Stomach smooth muscle (tissue), 2 donors: ENCODE data around the gene CRYBA2.

ENCODE experiments used
- H3K27ac ChIP-seq: one replicate; pipeline ENCODE4 v1.7.0; 2013; ENCODE audit warnings: mild to moderate bottlenecking, low read length, inconsistent platforms
- H3K27me3 ChIP-seq, 2 donors: one replicate each; pipeline ENCODE4 v1.7.0; 2013; ENCODE audit warnings: low read length in 2 of 2; ENCODE audit not compliant: insufficient read depth in 2 of 2, control insufficient read depth in 1 of 2
- H3K36me3 ChIP-seq, 2 donors: one replicate each; pipeline ENCODE4 v1.7.0; 2013; ENCODE audit warnings: low read length in 2 of 2; ENCODE audit not compliant: control insufficient read depth in 2 of 2, insufficient read depth in 2 of 2
- H3K4me1 ChIP-seq: one replicate; pipeline ENCODE4 v1.7.0; 2013; ENCODE audit warnings: low read length; ENCODE audit not compliant: control insufficient read depth, insufficient read depth
- H3K4me3 ChIP-seq, 2 donors: one replicate each; pipeline ENCODE4 v1.7.0; 2013; ENCODE audit warnings: low read length in 2 of 2
- H3K9ac ChIP-seq, 2 donors: one replicate each; pipeline ENCODE4 v1.7.0; 2013; ENCODE audit warnings: low read length in 2 of 2, mild to moderate bottlenecking in 1 of 2
- H3K9me3 ChIP-seq, 2 donors: one replicate each; pipeline ENCODE4 v1.7.0; 2013; ENCODE audit warnings: low read length in 2 of 2; ENCODE audit not compliant: control insufficient read depth in 2 of 2
- donor health status: healthy.
- donor health status: Pancreatic carcinoma.

Gene CRYBA2

DNA sequence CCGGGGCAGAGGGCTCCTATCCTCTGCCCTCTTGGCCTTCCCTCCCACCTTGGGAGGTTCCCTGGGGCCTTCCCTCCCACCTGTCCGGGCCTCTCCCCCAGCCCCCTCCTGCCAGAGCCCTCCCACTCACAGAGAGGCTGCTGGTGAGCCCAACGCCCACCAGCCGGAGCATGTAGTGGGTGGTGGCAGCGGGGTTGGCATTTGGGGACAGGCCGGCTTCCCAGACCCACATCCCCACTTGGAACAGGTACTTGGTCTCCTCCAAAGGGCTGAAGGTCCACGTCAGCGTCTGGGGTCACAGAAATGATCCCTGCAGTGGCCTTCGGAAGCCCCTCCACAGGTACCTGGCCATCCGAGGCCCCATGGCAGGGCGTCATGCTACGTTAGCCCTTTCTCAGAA, 28.8 kb upstream of the CRYBA2 start:
- Histone ChIP-seq H3K27ac (no peak overlapping the region), H3K27me3 (peaks cover 2 to 8% of the 10 kb centered on the region in 2 donors), H3K9ac (no peak overlapping the region), H3K36me3 (no peaks in the 10 kb centered on the region), H3K4me3 (no peak overlapping the region), H3K4me1 (peaks cover 6% of the 10 kb centered on the region), H3K9me3 (no peaks in the 10 kb centered on the region)

DNA sequence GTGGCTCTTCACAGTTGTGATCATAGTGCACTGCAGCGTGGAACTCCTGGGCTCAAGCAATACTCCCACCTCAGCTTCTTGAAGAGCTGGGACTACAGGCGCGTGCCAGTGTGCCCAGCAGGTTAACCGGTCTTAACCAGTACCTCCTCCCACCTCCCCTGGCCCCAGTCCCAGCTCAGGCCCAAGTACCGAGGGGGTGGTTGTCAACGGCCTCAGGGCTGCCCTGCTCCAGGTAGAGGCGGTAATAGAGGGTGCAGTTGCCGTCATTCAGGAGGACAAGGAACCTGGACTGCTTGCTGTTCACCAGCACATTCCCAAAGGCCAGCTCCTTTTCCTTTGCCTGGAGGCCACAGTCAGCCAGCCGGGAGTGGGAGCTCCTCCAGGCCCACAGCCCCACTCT, 28.4 kb upstream of the CRYBA2 start:
- Histone ChIP-seq H3K9ac (no peak overlapping the region), H3K27me3 (peaks cover 2 to 8% of the 10 kb centered on the region in 2 donors), H3K4me3 (no peak overlapping the region), H3K27ac (no peak overlapping the region), H3K36me3 (no peaks in the 10 kb centered on the region), H3K4me1 (peaks cover 8% of the 10 kb centered on the region), H3K9me3 (no peaks in the 10 kb centered on the region)

GRCh38 chr2:219020604-219021365, 27.6 kb upstream of the CRYBA2 start:
- H3K9ac ChIP-seq: no peak overlapping the region
- H3K4me3 ChIP-seq: no peak overlapping the region
- no peak overlapping the region for H3K27ac ChIP-seq
- H3K9me3 ChIP-seq: no peaks in the 10 kb centered on the region
- H3K36me3 ChIP-seq: no peaks in the 10 kb centered on the region
- H3K4me1 ChIP-seq: peaks cover 8% of the 10 kb centered on the region
- peaks cover 2 to 8% of the 10 kb centered on the region in 2 donors for H3K27me3 ChIP-seq

DNA sequence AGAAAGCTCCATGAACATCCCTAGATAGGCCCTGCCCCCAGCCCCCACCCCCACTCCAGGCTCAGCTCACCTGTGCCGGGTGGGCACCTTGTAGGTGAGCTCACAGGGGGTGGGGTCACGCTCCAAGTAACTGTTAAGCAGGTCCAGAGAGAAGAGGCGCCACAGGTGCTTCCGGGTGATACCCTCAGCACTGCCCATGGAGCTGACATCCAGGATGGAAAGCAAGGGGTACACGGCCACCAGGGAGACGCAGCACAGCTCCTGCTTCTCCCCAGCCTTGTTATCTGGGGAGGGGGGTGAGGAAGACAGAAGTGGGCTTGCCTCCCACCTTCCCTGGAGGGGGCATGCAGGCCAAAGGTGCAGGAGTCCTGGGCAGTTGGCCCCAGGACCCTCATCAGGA, 26.2 kb upstream of the CRYBA2 start:
- H3K27me3 ChIP-seq: peaks cover 7 to 12% of the 10 kb centered on the region in 2 donors

DNA sequence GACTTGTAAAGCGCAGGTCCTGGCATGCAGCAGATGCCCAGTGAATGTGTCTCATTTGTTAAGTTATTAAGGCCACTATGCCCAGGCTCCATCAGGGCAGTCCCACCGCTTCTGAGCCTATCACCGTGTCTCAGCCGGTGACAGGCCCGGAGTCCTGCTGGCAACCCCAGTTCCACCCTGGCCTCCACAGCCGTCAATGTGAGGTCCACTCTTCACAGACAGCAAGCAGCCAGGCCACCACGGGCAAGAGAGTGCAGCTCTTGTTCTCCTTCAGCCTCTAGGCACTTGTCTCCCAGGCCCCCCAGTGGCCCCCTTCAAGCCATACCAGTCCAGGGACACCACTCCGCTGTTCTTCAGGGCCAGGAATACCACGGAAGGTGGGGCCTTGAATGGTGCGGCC, 25.5 kb upstream of the CRYBA2 start:
- Histone ChIP-seq H3K4me3 (no peak overlapping the region), H3K4me1 (peaks cover 8% of the 10 kb centered on the region), H3K27ac (no peak overlapping the region), H3K9ac (no peak overlapping the region), H3K9me3 (no peaks in the 10 kb centered on the region), H3K27me3 (peaks cover 11 to 14% of the 10 kb centered on the region in 2 donors), H3K36me3 (no peaks in the 10 kb centered on the region)

More for the DNA sequence above, 26.2 kb upstream of the CRYBA2 start:
- H3K9ac ChIP-seq: no peak overlapping the region
- H3K36me3 ChIP-seq: no peaks in the 10 kb centered on the region
- peaks cover 8% of the 10 kb centered on the region for H3K4me1 ChIP-seq
- no peaks in the 10 kb centered on the region for H3K9me3 ChIP-seq
- H3K27ac ChIP-seq: no peak overlapping the region
- no peak overlapping the region for H3K4me3 ChIP-seq

DNA sequence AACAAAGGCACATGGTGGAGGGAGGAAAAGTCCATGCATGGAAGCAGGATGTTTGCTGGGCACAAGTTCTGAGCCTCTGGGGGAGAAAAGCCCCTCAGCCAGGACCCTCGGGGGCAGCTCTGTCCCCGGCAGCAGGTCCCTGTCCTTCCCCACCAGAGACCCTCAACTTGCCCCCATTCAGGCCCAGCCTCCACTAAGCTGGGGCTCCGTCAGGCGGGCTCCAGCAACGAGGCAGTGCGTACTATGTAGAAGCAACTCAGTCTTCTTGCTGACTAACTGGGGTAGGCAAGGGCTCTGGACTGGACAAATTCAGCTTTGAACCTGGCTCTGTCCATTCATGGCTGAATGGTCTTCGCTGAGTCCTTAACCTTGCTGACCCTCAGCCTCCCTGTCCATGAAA, 25.1 kb upstream of the CRYBA2 start:
- Histone ChIP-seq H3K9me3 (no peaks in the 10 kb centered on the region), H3K4me3 (no peak overlapping the region), H3K27ac (no peak overlapping the region), H3K9ac (no peak overlapping the region), H3K27me3 (peaks cover 11 to 14% of the 10 kb centered on the region in 2 donors), H3K36me3 (no peaks in the 10 kb centered on the region), H3K4me1 (peaks cover 8% of the 10 kb centered on the region)

- Histone ChIP-seq H3K36me3 (no peaks in the 10 kb centered on the region), H3K9ac (no peak overlapping the region), H3K27ac (no peak overlapping the region), H3K9me3 (no peaks in the 10 kb centered on the region), H3K4me1 (peaks cover 8% of the 10 kb centered on the region), H3K27me3 (peaks cover 6 to 11% of the 10 kb centered on the region in 2 donors), H3K4me3 (no peak overlapping the region)
These were observed 24.1 kb upstream of the CRYBA2 start for GRCh38 chr2:219017201-219017931.

- Histone ChIP-seq H3K4me3 (no peak overlapping the region), H3K27me3 (peaks cover 6 to 11% of the 10 kb centered on the region in 2 donors), H3K4me1 (peaks cover 8% of the 10 kb centered on the region), H3K9me3 (no peaks in the 10 kb centered on the region), H3K9ac (no peak overlapping the region), H3K27ac (no peak overlapping the region), H3K36me3 (no peaks in the 10 kb centered on the region)
These were observed 23.5 kb upstream of the CRYBA2 start for GRCh38 chr2:219016721-219017120.

- H3K36me3 ChIP-seq: no peaks in the 10 kb centered on the region
- no peak overlapping the region for H3K4me3 ChIP-seq
- H3K4me1 ChIP-seq: no peaks in the 10 kb centered on the region
- H3K9me3 ChIP-seq: no peaks in the 10 kb centered on the region
- H3K9ac ChIP-seq: no peak overlapping the region
- no peak overlapping the region for H3K27ac ChIP-seq
- peaks cover 11 to 23% of the 10 kb centered on the region in 2 donors for H3K27me3 ChIP-seq
These were observed 17.7 kb upstream of the CRYBA2 start for GRCh38 chr2:219010873-219011272.

- Histone ChIP-seq H3K4me3 (no peak overlapping the region), H3K4me1 (no peaks in the 10 kb centered on the region), H3K36me3 (no peaks in the 10 kb centered on the region), H3K27me3 (peaks cover 15 to 27% of the 10 kb centered on the region in 2 donors), H3K9ac (no peak overlapping the region), H3K27ac (no peak overlapping the region), H3K9me3 (no peaks in the 10 kb centered on the region)
These were observed 17.0 kb upstream of the CRYBA2 start for GRCh38 chr2:219010162-219010756.
